GM08714 (cell line): Measurements from ENCODE around the gene ABHD6.

Experiments
- H3K4me3 ChIP-seq: fragments of 200-500 bp; sonication (Bioruptor generic); 2 replicates; pipeline ENCODE4 v1.5.1; 2014; ENCODE audit warnings: mild to moderate bottlenecking, low read length, inconsistent platforms
- ZNF274 ChIP-seq: IDR thresholded peaks from 2 replicates; pipeline ENCODE4 v1.6.1; 2012; ENCODE audit warnings: mild to moderate bottlenecking, low read depth, low read length

ABHD6 gene

DNA sequence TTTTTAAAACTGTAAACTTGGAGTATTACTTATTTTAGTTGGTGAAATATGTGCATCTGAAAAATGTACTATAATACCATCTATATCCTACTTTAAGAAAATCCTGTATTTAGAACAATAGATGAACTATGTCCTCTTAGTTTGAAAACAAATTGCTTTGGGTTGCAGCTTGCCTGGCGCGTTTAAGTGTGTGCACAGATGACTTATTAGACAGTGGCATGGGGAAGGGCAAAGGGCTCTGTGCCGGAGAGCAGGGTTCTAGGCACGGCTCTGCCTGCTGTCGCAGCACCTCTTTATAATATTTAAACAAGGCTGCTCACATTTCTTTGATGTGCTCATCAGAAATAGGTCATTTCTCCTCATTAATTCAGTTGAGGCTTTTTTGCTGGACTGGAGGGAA, 105.1 kb downstream of the ABHD6 start:
- H3K4me3 ChIP-seq = no peak overlapping the region
- TF ChIP-seq ZNF274 = no peak
